Right atrium auricular region (tissue), 2 donors: Measurements from ENCODE around the gene FAM163A. TPM values are rescaled to one million over a fixed set of nuclear protein-coding genes. Genes with fewer than 3 reads are reported as not detected.
A peak's percentile ranks its signal among the peaks of the same experiment; 100 is the strongest.

Experiments
- DNase-seq: peaks from one replicate; pipeline ENCODE4 v3.0.0-alpha.2; 2019; ENCODE audit warnings: low spot score
- H3K27ac ChIP-seq, 2 donors: fragments of 200-600 bp; sonication (generic); 1 replicate in 1 of 2; 2 replicates in 1 of 2; pipeline ENCODE4 v1.5.1; 2016 to 2019
- H3K27me3 ChIP-seq, 2 donors: fragments of 200-600 bp; sonication (generic); one replicate each; pipeline versions ENCODE4 v1.5.1 to v1.6.0; 2017 to 2019
- H3K36me3 ChIP-seq: fragments of 200-600 bp; sonication (generic); one replicate; pipeline ENCODE4 v1.5.1; 2016
- H3K4me1 ChIP-seq, 2 donors: fragments of 200-600 bp; sonication (generic); one replicate each; pipeline versions ENCODE4 v1.5.1 to v1.6.0; 2017 to 2019
- H3K4me3 ChIP-seq, 2 donors: fragments of 200-600 bp; sonication (generic); 1 replicate in 1 of 2; 2 replicates in 1 of 2; pipeline ENCODE4 v1.5.1; 2017 to 2019; ENCODE audit warnings: mild to moderate bottlenecking in 1 of 2, moderate library complexity in 1 of 2
- H3K9me3 ChIP-seq, 2 donors: fragments of 200-600 bp; sonication (generic); one replicate each; pipeline ENCODE4 v1.5.1; 2019
- total RNA-seq, 2 donors: library from RNA; depleted of rRNA; stranded (reverse); fragments of >200 nt; gene quantifications; one replicate each; pipeline ENCODE4 v1.1.0, GENCODE V29; 2016
- TF ChIP-seq, protein P1 (sequence below), 2 donors: fragments of 200-600 bp; sonication (generic); IDR thresholded peaks; one replicate each; pipeline ENCODE4 v1.5.1; 2019; ENCODE audit warnings: antibody characterized with exemption in 2 of 2

FAM163A gene
- total RNA-seq, 2 donors from 2014 or later: not detected

DNA sequence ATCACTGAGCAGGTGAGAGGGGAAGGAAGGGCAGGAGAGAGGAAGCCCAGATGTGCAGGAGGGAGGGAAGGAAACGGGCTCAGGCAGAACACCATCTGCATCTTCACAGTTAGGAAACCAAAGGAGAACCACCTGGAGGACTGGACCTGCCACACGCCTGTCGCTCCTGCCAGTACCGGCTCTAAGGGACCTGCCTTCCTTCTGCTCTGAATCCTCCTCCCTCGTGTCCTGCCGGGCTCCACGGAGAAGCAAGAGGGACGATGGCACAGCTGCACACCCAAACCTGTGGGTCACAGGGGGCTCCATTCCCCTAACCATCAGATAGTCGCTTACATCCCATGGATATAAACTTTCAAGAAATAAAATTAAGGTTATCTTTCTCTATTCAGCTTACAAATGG is 78.4 kb downstream of the FAM163A start:
- Histone ChIP-seq H3K9me3 (no peaks in the 10 kb centered on the region), H3K4me1 (peaks cover 0 to 10% of the 10 kb centered on the region in 2 donors), H3K36me3 (no peaks in the 10 kb centered on the region), H3K4me3 (no peak overlapping the region), H3K27me3 (no peaks in the 10 kb centered on the region), H3K27ac (no peak overlapping the region)
- DNase-seq: no peak
- TF ChIP-seq, protein P1, sequence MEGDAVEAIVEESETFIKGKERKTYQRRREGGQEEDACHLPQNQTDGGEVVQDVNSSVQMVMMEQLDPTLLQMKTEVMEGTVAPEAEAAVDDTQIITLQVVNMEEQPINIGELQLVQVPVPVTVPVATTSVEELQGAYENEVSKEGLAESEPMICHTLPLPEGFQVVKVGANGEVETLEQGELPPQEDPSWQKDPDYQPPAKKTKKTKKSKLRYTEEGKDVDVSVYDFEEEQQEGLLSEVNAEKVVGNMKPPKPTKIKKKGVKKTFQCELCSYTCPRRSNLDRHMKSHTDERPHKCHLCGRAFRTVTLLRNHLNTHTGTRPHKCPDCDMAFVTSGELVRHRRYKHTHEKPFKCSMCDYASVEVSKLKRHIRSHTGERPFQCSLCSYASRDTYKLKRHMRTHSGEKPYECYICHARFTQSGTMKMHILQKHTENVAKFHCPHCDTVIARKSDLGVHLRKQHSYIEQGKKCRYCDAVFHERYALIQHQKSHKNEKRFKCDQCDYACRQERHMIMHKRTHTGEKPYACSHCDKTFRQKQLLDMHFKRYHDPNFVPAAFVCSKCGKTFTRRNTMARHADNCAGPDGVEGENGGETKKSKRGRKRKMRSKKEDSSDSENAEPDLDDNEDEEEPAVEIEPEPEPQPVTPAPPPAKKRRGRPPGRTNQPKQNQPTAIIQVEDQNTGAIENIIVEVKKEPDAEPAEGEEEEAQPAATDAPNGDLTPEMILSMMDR (IDR thresholded peaks at IDR 0.05): no peak

DNA sequence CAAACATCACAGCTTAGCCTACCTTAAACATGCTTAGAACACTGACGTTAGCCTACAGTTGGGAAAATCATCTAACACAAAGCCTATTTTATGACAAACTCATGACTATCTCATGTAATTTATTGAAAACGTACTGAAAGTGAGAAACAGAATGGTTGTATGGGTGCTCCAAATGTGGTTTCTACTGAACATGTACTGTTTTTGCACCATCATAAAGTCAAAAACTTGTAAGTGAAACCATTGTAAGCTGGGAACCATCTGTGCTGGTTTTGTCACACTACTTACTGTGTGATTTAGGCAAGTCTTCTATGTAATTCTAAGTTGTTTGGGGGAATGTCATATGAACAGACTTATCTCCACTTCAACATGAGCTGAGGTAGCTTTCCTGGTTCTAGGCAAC is 79.0 kb downstream of the FAM163A start:
- TF ChIP-seq, protein P1 (IDR thresholded peaks at IDR 0.05): no peak
- no peaks in the 10 kb centered on the region for H3K36me3 ChIP-seq
- H3K4me3 ChIP-seq: no peak overlapping the region

DNA sequence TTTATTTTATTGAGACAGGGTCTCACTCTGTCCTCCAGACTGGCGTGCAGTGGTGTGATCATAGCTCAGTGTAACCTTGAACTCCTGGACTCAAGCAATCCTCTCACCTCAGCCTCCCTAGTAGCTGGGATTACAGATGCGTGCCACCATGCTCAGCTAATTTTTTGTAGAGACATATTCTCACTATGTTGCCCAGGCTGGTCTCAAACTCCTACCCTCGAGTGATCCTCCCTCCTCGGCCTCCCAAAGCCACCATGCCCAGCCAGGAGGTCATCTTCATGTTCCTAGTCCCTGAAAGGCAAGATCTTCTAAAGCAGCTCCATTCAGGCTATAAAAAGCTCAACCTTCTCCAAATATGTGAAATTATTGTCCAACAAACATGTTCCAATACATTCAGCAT is 80.6 kb downstream of the FAM163A start:
- H3K36me3 ChIP-seq: no peaks in the 10 kb centered on the region
- H3K27ac ChIP-seq: no peak overlapping the region
- H3K9me3 ChIP-seq: no peaks in the 10 kb centered on the region
- TF ChIP-seq, protein P1 (IDR thresholded peaks at IDR 0.05): no peak
- peaks cover 0 to 4% of the 10 kb centered on the region in 2 donors for H3K4me1 ChIP-seq
- H3K27me3 ChIP-seq: no peaks in the 10 kb centered on the region
- no peak overlapping the region for H3K4me3 ChIP-seq
- DNase-seq: no peak

More for the DNA sequence above, 79.0 kb downstream of the FAM163A start:
- H3K27ac ChIP-seq: no peak overlapping the region
- no peak for DNase-seq
- H3K27me3 ChIP-seq: no peaks in the 10 kb centered on the region
- peaks cover 0 to 5% of the 10 kb centered on the region in 2 donors for H3K4me1 ChIP-seq
- H3K9me3 ChIP-seq: no peaks in the 10 kb centered on the region

DNA sequence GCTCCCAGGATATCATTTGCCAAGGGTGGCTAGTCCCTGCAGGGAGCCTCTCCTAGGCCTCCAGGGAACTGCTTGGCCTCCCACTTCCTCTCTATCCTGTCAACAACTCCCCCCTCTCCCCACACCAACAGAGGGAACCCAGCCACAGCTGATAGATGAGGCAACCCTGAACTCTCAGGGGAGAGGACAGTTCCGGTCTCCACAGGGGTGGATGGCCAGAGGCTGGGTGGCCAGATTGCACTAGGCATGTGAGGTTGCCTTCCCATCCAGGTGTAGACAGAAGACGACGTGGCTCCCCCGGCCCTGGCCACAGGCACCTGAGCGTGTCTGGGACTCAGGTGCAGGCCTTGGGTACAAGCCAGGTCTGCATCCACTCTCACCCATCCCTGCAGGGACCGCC is 81.2 kb downstream of the FAM163A start:
- Histone ChIP-seq H3K27ac (no peak overlapping the region), H3K27me3 (no peaks in the 10 kb centered on the region), H3K36me3 (no peaks in the 10 kb centered on the region), H3K9me3 (no peaks in the 10 kb centered on the region), H3K4me3 (no peak overlapping the region), H3K4me1 (peaks cover 0 to 4% of the 10 kb centered on the region in 2 donors)
- DNase-seq: peak; percentile 54
- TF ChIP-seq, protein P1 (IDR thresholded peaks at IDR 0.05): no peak

DNA sequence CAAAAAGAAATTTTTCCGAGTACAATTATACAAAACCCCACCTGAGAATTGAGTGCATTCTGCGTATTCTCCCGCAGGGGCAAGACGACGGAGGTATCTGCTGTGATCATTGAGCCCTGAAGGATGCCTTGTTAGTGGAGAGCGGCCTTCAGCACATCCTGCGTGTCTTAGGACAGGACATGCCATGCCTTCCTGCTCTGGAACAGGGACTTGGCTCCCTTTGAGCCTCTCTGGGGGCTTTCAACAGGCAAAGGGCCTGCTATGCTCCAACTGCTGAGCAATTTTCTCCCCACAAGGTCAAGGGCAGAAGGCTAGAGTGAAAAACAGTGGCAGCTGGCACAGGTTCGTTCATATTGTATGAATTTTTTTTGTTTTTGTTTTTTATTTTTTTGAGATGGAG is 82.1 kb downstream of the FAM163A start:
- Histone ChIP-seq H3K36me3 (no peaks in the 10 kb centered on the region), H3K27me3 (no peaks in the 10 kb centered on the region), H3K9me3 (no peaks in the 10 kb centered on the region), H3K4me3 (no peak overlapping the region), H3K4me1 (peaks cover 0 to 4% of the 10 kb centered on the region in 2 donors), H3K27ac (no peak overlapping the region)
- TF ChIP-seq, protein P1 (IDR thresholded peaks at IDR 0.05): no peak
- DNase-seq: peak; percentile 55

DNA sequence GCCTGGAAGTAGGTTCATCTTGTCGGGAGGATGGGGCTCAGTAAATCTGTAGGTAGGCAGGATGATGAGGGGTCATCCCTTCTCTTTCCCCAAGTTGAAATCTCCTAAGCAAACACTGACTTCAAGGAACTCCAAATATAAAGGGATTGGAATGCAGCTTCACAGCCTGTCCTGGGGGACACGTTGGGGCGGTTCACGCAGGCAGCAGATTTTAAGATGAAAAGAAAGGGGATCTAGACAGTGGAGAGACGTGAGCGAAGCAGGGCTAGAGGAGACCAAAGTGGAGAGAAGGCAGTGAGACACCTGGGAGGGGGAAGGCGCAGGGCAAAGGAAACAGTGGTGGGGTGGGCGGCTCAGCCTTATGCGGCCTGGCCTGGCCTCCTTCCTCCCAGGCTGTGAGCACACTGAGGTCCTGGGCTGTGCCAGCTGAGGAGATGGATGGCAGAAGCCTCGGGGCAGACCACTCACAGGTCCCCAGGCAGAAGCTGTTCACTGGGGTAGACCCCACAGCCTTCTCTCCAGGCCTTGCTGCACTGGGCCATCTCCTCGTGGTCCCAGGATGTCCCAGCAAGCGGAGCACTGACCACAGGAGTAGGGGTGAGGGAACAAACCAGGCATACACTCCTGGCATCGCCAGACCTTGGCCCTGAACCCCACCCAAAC is 82.8 kb downstream of the FAM163A start:
- Histone ChIP-seq H3K9me3 (no peaks in the 10 kb centered on the region), H3K27ac (no peak overlapping the region), H3K36me3 (no peaks in the 10 kb centered on the region), H3K4me3 (no peak overlapping the region), H3K27me3 (no peaks in the 10 kb centered on the region), H3K4me1 (peaks cover 0 to 4% of the 10 kb centered on the region in 2 donors)
- DNase-seq: peak; percentile 54
- TF ChIP-seq, protein P1 (IDR thresholded peaks at IDR 0.05): no peak
